ENCODE measurements around the gene KLF15.

The KLF15 gene

GRCh38 chr3:126396536-126396935 lies 39.3 kb upstream of the KLF15 start:
- Histone ChIP-seq H3K4me3 (ENCODE audit: low read length) (no peak overlapping the region), H3K9me3 (ENCODE audit: control insufficient read depth, insufficient read depth, low read length) (no peaks in the 10 kb centered on the region), H3K4me1 (ENCODE audit: control insufficient read depth, insufficient read depth, low read length) (no peaks in the 10 kb centered on the region), H3K36me3 (ENCODE audit: control insufficient read depth, insufficient read depth, low read length) (no peaks in the 10 kb centered on the region), H3K27me3 (ENCODE audit: control insufficient read depth, insufficient read depth, low read length) (peaks cover 13% of the 10 kb centered on the region; the same call in 1 of the 2 replicates), H3K27ac (ENCODE audit: low read length) (no peak overlapping the region)
- no CpG with 5 or more reads among the region's 5 CpGs for WGBS (ENCODE audit: insufficient coverage, insufficient read length)
- DNase-seq (ENCODE audit: low read depth, low spot score), result no peak

GRCh38 chr3:126395846-126396513 lies 38.8 kb upstream of the KLF15 start:
- WGBS (ENCODE audit: insufficient coverage, insufficient read length), result no CpG with 5 or more reads among the region's 6 CpGs

GRCh38 chr3:126394977-126395321 lies 37.7 kb upstream of the KLF15 start:
- H3K27ac ChIP-seq (ENCODE audit: low read length), result no peak overlapping the region
- H3K36me3 ChIP-seq (ENCODE audit: control insufficient read depth, insufficient read depth, low read length), result no peaks in the 10 kb centered on the region
- no peaks in the 10 kb centered on the region for H3K4me1 ChIP-seq (ENCODE audit: control insufficient read depth, insufficient read depth, low read length)
- no peak for DNase-seq (ENCODE audit: low read depth, low spot score)
- WGBS (ENCODE audit: insufficient coverage, insufficient read length), result no CpG with 5 or more reads among the region's 30 CpGs
- H3K9me3 ChIP-seq (ENCODE audit: control insufficient read depth, insufficient read depth, low read length), result no peaks in the 10 kb centered on the region
- H3K4me3 ChIP-seq (ENCODE audit: low read length), result peak overlapping the region; percentile 20; the same call in 1 of the 2 replicates
- peaks cover 13% of the 10 kb centered on the region; the same call in 1 of the 2 replicates for H3K27me3 ChIP-seq (ENCODE audit: control insufficient read depth, insufficient read depth, low read length)

More at GRCh38 chr3:126395846-126396513, 38.8 kb upstream of the KLF15 start:
- H3K27me3 ChIP-seq (ENCODE audit: control insufficient read depth, insufficient read depth, low read length), result peaks cover 13% of the 10 kb centered on the region; the same call in 1 of the 2 replicates
- no peak overlapping the region for H3K27ac ChIP-seq (ENCODE audit: low read length)
- H3K9me3 ChIP-seq (ENCODE audit: control insufficient read depth, insufficient read depth, low read length), result no peaks in the 10 kb centered on the region
- no peak for DNase-seq (ENCODE audit: low read depth, low spot score)
- no peak overlapping the region for H3K4me3 ChIP-seq (ENCODE audit: low read length)
- no peaks in the 10 kb centered on the region for H3K36me3 ChIP-seq (ENCODE audit: control insufficient read depth, insufficient read depth, low read length)
- H3K4me1 ChIP-seq (ENCODE audit: control insufficient read depth, insufficient read depth, low read length), result no peaks in the 10 kb centered on the region

- Histone ChIP-seq H3K27me3 (ENCODE audit: control insufficient read depth, insufficient read depth, low read length) (peaks cover 13% of the 10 kb centered on the region; the same call in 1 of the 2 replicates), H3K27ac (ENCODE audit: low read length) (no peak within 1 kb of the TSS), H3K9me3 (ENCODE audit: control insufficient read depth, insufficient read depth, low read length) (no peaks in the 10 kb centered on the region), H3K4me3 (ENCODE audit: low read length) (peak within 1 kb of the TSS; percentile 20; the same call in 1 of the 2 replicates), H3K36me3 (ENCODE audit: control insufficient read depth, insufficient read depth, low read length) (no peaks in the 10 kb centered on the region), H3K4me1 (ENCODE audit: control insufficient read depth, insufficient read depth, low read length) (peaks cover 3% of the 10 kb centered on the region)
- no CpG with 5 or more reads among the region's 43 CpGs for WGBS (ENCODE audit: insufficient coverage, insufficient read length)
- peak; percentile 52 for DNase-seq (ENCODE audit: low read depth, low spot score)
These were observed 37.2 kb upstream of the KLF15 start, which contains the start of gene CFAP100 for GRCh38 chr3:126394179-126394976. Gene CFAP100, plus strand, starts transcription at chr3:126394909. Its CDS starts 1,092 bp downstream, at chr3:126396001.

GRCh38 chr3:126393563-126393962 lies 36.4 kb upstream of the KLF15 start:
- Histone ChIP-seq H3K9me3 (ENCODE audit: control insufficient read depth, insufficient read depth, low read length) (no peaks in the 10 kb centered on the region), H3K27me3 (ENCODE audit: control insufficient read depth, insufficient read depth, low read length) (peaks cover 13% of the 10 kb centered on the region; the same call in 1 of the 2 replicates), H3K36me3 (ENCODE audit: control insufficient read depth, insufficient read depth, low read length) (no peaks in the 10 kb centered on the region), H3K4me1 (ENCODE audit: control insufficient read depth, insufficient read depth, low read length) (peaks cover 4% of the 10 kb centered on the region), H3K4me3 (ENCODE audit: low read length) (no peak overlapping the region), H3K27ac (ENCODE audit: low read length) (no peak overlapping the region)
- whole genome bisulfite sequencing (ENCODE audit: insufficient coverage, insufficient read length), result no CpG with 5 or more reads among the region's 4 CpGs
- no peak for DNase-seq (ENCODE audit: low read depth, low spot score)

- no peak overlapping the region for H3K4me3 ChIP-seq (ENCODE audit: low read length)
- peaks cover 4% of the 10 kb centered on the region for H3K4me1 ChIP-seq (ENCODE audit: control insufficient read depth, insufficient read depth, low read length)
- peaks cover 13% of the 10 kb centered on the region; the same call in 1 of the 2 replicates for H3K27me3 ChIP-seq (ENCODE audit: control insufficient read depth, insufficient read depth, low read length)
- no peak for DNase-seq (ENCODE audit: low read depth, low spot score)
- H3K9me3 ChIP-seq (ENCODE audit: control insufficient read depth, insufficient read depth, low read length), result no peaks in the 10 kb centered on the region
- no CpG with 5 or more reads among the region's 12 CpGs for WGBS (ENCODE audit: insufficient coverage, insufficient read length)
- no peaks in the 10 kb centered on the region for H3K36me3 ChIP-seq (ENCODE audit: control insufficient read depth, insufficient read depth, low read length)
- H3K27ac ChIP-seq (ENCODE audit: low read length), result no peak overlapping the region
These were observed 35.0 kb upstream of the KLF15 start for GRCh38 chr3:126392246-126392645.

- Histone ChIP-seq H3K27ac (ENCODE audit: low read length) (no peak overlapping the region), H3K4me3 (ENCODE audit: low read length) (no peak overlapping the region), H3K27me3 (ENCODE audit: control insufficient read depth, insufficient read depth, low read length) (peaks cover 13% of the 10 kb centered on the region; the same call in 1 of the 2 replicates), H3K36me3 (ENCODE audit: control insufficient read depth, insufficient read depth, low read length) (no peaks in the 10 kb centered on the region), H3K9me3 (ENCODE audit: control insufficient read depth, insufficient read depth, low read length) (no peaks in the 10 kb centered on the region), H3K4me1 (ENCODE audit: control insufficient read depth, insufficient read depth, low read length) (peaks cover 4% of the 10 kb centered on the region)
- no peak for DNase-seq (ENCODE audit: low read depth, low spot score)
- WGBS (ENCODE audit: insufficient coverage, insufficient read length), result no CpG with 5 or more reads among the region's 1 CpG
These were observed 34.4 kb upstream of the KLF15 start for GRCh38 chr3:126391631-126392030.

GRCh38 chr3:126390751-126391150 lies 33.5 kb upstream of the KLF15 start:
- H3K9me3 ChIP-seq (ENCODE audit: control insufficient read depth, insufficient read depth, low read length), result no peaks in the 10 kb centered on the region
- H3K27me3 ChIP-seq (ENCODE audit: control insufficient read depth, insufficient read depth, low read length), result peaks cover 13% of the 10 kb centered on the region; the same call in 1 of the 2 replicates
- no peak overlapping the region for H3K27ac ChIP-seq (ENCODE audit: low read length)
- H3K36me3 ChIP-seq (ENCODE audit: control insufficient read depth, insufficient read depth, low read length), result no peaks in the 10 kb centered on the region
- peaks cover 4% of the 10 kb centered on the region for H3K4me1 ChIP-seq (ENCODE audit: control insufficient read depth, insufficient read depth, low read length)
- no peak overlapping the region for H3K4me3 ChIP-seq (ENCODE audit: low read length)
- no peak for DNase-seq (ENCODE audit: low read depth, low spot score)
- no CpG with 5 or more reads among the region's 4 CpGs for WGBS (ENCODE audit: insufficient coverage, insufficient read length)

GRCh38 chr3:126390201-126390600 lies 33.0 kb upstream of the KLF15 start:
- Histone ChIP-seq H3K27ac (ENCODE audit: low read length) (no peak overlapping the region), H3K4me3 (ENCODE audit: low read length) (no peak overlapping the region), H3K4me1 (ENCODE audit: control insufficient read depth, insufficient read depth, low read length) (peaks cover 4% of the 10 kb centered on the region), H3K27me3 (ENCODE audit: control insufficient read depth, insufficient read depth, low read length) (peaks cover 10% of the 10 kb centered on the region; the same call in 1 of the 2 replicates), H3K36me3 (ENCODE audit: control insufficient read depth, insufficient read depth, low read length) (no peaks in the 10 kb centered on the region), H3K9me3 (ENCODE audit: control insufficient read depth, insufficient read depth, low read length) (no peaks in the 10 kb centered on the region)
- DNase-seq (ENCODE audit: low read depth, low spot score), result no peak
- no CpG with 5 or more reads among the region's 15 CpGs for WGBS (ENCODE audit: insufficient coverage, insufficient read length)

- Histone ChIP-seq H3K27me3 (ENCODE audit: control insufficient read depth, insufficient read depth, low read length) (peaks cover 9% of the 10 kb centered on the region; the same call in 1 of the 2 replicates), H3K27ac (ENCODE audit: low read length) (no peak overlapping the region), H3K4me1 (ENCODE audit: control insufficient read depth, insufficient read depth, low read length) (peaks cover 4% of the 10 kb centered on the region), H3K4me3 (ENCODE audit: low read length) (no peak overlapping the region), H3K9me3 (ENCODE audit: control insufficient read depth, insufficient read depth, low read length) (no peaks in the 10 kb centered on the region), H3K36me3 (ENCODE audit: control insufficient read depth, insufficient read depth, low read length) (no peaks in the 10 kb centered on the region)
- no CpG with 5 or more reads among the region's 17 CpGs for WGBS (ENCODE audit: insufficient coverage, insufficient read length)
- DNase-seq (ENCODE audit: low read depth, low spot score), result no peak
These were observed 32.6 kb upstream of the KLF15 start for GRCh38 chr3:126389794-126390146.

Measured in iPS DF 6.9 (cell line).